ENCODE results near the gene TJP3.

DNA sequence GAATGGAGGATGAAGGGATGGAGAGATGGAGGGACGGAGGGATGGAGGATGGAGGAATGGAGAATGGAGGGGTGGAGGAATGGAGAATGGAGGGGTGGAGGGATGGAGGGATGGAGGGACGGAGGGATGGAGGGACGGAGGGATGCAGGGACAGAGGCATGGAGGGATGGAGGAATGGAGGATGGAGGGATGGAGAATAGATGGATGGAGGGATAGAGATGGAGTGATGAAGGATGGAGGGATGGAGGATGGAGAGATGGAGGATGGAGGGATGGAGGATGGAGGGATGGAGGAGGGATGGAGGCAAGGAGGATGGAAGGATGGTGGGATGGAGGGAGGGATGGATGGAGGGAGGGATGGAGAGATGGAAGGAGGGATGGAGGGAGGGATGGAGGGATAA, 30.0 kb upstream of the TJP3 start:
- TF ChIP-seq, protein P1, sequence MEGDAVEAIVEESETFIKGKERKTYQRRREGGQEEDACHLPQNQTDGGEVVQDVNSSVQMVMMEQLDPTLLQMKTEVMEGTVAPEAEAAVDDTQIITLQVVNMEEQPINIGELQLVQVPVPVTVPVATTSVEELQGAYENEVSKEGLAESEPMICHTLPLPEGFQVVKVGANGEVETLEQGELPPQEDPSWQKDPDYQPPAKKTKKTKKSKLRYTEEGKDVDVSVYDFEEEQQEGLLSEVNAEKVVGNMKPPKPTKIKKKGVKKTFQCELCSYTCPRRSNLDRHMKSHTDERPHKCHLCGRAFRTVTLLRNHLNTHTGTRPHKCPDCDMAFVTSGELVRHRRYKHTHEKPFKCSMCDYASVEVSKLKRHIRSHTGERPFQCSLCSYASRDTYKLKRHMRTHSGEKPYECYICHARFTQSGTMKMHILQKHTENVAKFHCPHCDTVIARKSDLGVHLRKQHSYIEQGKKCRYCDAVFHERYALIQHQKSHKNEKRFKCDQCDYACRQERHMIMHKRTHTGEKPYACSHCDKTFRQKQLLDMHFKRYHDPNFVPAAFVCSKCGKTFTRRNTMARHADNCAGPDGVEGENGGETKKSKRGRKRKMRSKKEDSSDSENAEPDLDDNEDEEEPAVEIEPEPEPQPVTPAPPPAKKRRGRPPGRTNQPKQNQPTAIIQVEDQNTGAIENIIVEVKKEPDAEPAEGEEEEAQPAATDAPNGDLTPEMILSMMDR (IDR thresholded peaks at IDR 0.05; ENCODE audit: insufficient read depth, low read depth, low read length), result no peak
- TF ChIP-seq EZH2 (IDR thresholded peaks at IDR 0.05; ENCODE audit: insufficient read depth, low read length), result no peak

All from astrocyte (in vitro differentiated cells and primary cell).